MCF 10A (cell line): ENCODE measurements around the gene ENDOG. TPM values are rescaled to one million over a fixed set of nuclear protein-coding genes. Genes with fewer than 3 reads are reported as not detected.
"Not testable (repeated sequence)": the region's sequence is repeated elsewhere in the genome, so short reads cannot be mapped to it uniquely, and the experiment has no call there.

Experiments
- BruUV-seq: library from RNA; stranded (reverse); fragments of 400-500 nt; replicated peaks from 2 replicates; lab custom pipeline; 2021; lab: Mats Ljungman, UMichigan
- CTCF ChIA-PET: fragments of 300-600 bp; sonication (Branson Sonifier 250); formaldehyde crosslinking; extraction: SDS; loops from one replicate; lab custom pipeline; 2021; ENCODE audit warnings: antibody characterized with exemption, inconsistent platforms; lab: Yijun Ruan, JAX
- POLR2A ChIA-PET: fragments of 300-600, 350-650 bp; sonication (Branson Sonifier 250); formaldehyde crosslinking; extraction: SDS; loops from one replicate; lab custom pipeline; 2020; ENCODE audit warnings: antibody characterized with exemption, inconsistent platforms; lab: Yijun Ruan, JAX
- DNase-seq: peaks from one replicate; pipeline ENCODE4 v3.0.0-alpha.2; 2018; ENCODE audit not compliant: unreplicated experiment
- H3K27ac Mint-ChIP-seq: one replicate; pipeline ENCODE4 v1.8.0; 2022; ENCODE audit warnings: mild to moderate bottlenecking, low read depth, mixed read lengths; ENCODE audit not compliant: unreplicated experiment
- H3K27me3 Mint-ChIP-seq: one replicate; pipeline ENCODE4 v1.8.0; 2022; ENCODE audit warnings: mixed read lengths; ENCODE audit not compliant: insufficient read depth, unreplicated experiment
- H3K36me3 Mint-ChIP-seq: one replicate; pipeline ENCODE4 v1.8.0; 2022; ENCODE audit warnings: mild to moderate bottlenecking, moderate library complexity, mixed read lengths; ENCODE audit not compliant: insufficient read depth, unreplicated experiment
- H3K4me1 Mint-ChIP-seq: one replicate; pipeline ENCODE4 v1.8.0; 2022; ENCODE audit warnings: mixed read lengths; ENCODE audit not compliant: insufficient read depth, unreplicated experiment
- H3K4me3 Mint-ChIP-seq: one replicate; pipeline ENCODE4 v1.8.0; 2022; ENCODE audit warnings: mild to moderate bottlenecking, moderate library complexity, mixed read lengths; ENCODE audit not compliant: unreplicated experiment
- H3K9me3 Mint-ChIP-seq: one replicate; pipeline ENCODE4 v1.8.0; 2022; ENCODE audit warnings: mixed read lengths; ENCODE audit not compliant: unreplicated experiment
- CTCF ChIP-seq: fragments of 200-600 bp; IDR thresholded peaks from one replicate; pipeline ENCODE4 v1.8.0; 2022; ENCODE audit warnings: antibody characterized with exemption, mild to moderate bottlenecking; ENCODE audit not compliant: unreplicated experiment
- intact Hi-C: fragments of 100-400 bp; cut with micrococcal nuclease; formaldehyde crosslinking; loops from 2 replicates; pipeline ENCODE4 v1.14.1; 2022
- total RNA-seq: library from RNA; stranded (reverse); gene quantifications from 2 replicates; pipeline ENCODE4 v1.2.3, GENCODE V29; 2022

Gene ENDOG
- total RNA-seq, 1 experiment from 2014 or later: 22.0 TPM

- CTCF ChIA-PET: interaction anchor here (0.5 to 12.7 kb wide), 3 partner anchors 19 to 1916 kb away, joined by 3 to 172 read pairs (median 4); no protein-coding TSS in a partner anchor
- H3K27ac Mint-ChIP-seq, POLR2A ChIA-PET: not testable (repeated sequence)
Measured at GRCh38 chr9:128858476-128858875, 40.2 kb downstream of the ENDOG start.

GRCh38 chr9:128860937-128861336 is 42.6 kb downstream of the ENDOG start:
- ChIA-PET POLR2A (interaction anchor here (1.4 to 1.7 kb wide), 2 partner anchors 14 to 21 kb away, joined by 3 to 9 read pairs; partner anchors contain the start of genes KYAT1 and LRRC8A), CTCF (interaction anchor here (1.1 to 12.7 kb wide), 7 partner anchors 9 to 66 kb away, joined by 3 to 172 read pairs (median 8); partner anchors contain the start of gene ENDOG)
- Mint-ChIP-seq H3K27ac (no peak overlapping the region), H3K4me1 (peaks cover 14% of the 10 kb centered on the region), H3K9me3 (no peaks in the 10 kb centered on the region), H3K27me3 (no peaks in the 10 kb centered on the region), H3K4me3 (no peak overlapping the region), H3K36me3 (no peaks in the 10 kb centered on the region)
- BruUV-seq: no TSS peak
- no peak for TF ChIP-seq CTCF
- intact Hi-C loops: no loop called here
- DNase-seq: no peak

More at GRCh38 chr9:128858476-128858875, 40.2 kb downstream of the ENDOG start:
- H3K36me3 Mint-ChIP-seq, DNase-seq, H3K9me3 Mint-ChIP-seq, H3K4me3 Mint-ChIP-seq, intact Hi-C loops, H3K27me3 Mint-ChIP-seq, BruUV-seq: not testable (repeated sequence)
- peaks cover 14% of the 10 kb centered on the region for H3K4me1 Mint-ChIP-seq

DNA sequence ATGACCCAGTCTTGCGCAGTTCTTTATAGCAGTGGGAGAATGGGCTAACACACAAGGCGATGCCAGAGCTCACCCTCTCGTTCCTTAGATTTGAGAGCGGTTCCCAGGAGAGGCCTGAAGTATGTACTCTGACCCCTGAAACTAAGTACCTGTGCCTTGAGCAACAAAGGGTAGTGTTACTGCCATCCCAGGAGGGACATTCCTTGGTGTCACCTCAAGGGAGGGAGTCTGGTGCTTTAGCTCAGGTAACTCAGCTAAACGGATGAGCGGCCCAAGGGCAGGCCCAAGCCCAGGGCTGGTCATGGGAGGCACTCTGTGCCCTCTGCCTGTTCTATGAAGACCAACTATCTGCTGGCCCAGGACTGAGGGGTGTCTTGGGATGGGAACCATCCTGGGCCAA is 43.2 kb downstream of the ENDOG start:
- no peak for TF ChIP-seq CTCF
- intact Hi-C loops: no loop called here
- Mint-ChIP-seq H3K36me3 (no peaks in the 10 kb centered on the region), H3K4me3 (no peak overlapping the region), H3K4me1 (peaks cover 14% of the 10 kb centered on the region), H3K27ac (peak overlapping the region; percentile 54), H3K27me3 (no peaks in the 10 kb centered on the region), H3K9me3 (no peaks in the 10 kb centered on the region)
- ChIA-PET POLR2A (interaction anchor here (0.6 to 1.7 kb wide), 5 partner anchors 20 to 1059 kb away, joined by 3 to 9 read pairs (median 3); partner anchors contain the start of genes DOLK, KYAT1, LRRC8A and NUP188), CTCF (interaction anchor here (0.6 to 12.7 kb wide), 13 partner anchors 10 to 115 kb away, joined by 3 to 172 read pairs (median 5); partner anchors contain the start of gene ENDOG)
- DNase-seq: no peak
- BruUV-seq: no TSS peak

DNA sequence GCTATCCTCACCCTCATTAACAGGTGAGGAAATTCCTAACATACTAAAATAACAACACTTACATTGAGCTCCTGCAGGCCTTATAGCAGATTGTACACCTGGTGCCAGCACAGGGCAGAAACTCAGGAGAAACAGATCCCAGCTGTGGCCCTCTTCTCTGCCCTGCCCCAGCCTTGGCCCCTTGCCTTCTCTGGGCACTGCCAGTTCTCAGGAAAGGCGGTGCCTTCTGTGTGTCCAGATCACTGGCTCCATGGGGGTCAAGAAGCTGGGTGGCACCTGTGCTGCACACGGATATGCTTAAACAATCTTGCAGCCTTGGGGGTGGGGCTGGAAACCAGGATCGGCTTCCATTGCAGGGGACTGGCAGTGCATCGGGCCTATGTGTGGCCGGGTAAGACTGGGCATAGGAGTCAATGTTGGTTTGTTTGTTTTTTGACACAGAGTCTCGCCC is 44.1 kb downstream of the ENDOG start:
- BruUV-seq: no TSS peak
- POLR2A ChIA-PET: interaction anchor here (0.6 to 1.7 kb wide), 4 partner anchors 19 to 86 kb away, joined by 3 to 9 read pairs (median 4); partner anchors contain the start of genes DOLK, KYAT1, LRRC8A and NUP188
- CTCF ChIA-PET: interaction anchor here (0.7 to 12.7 kb wide), 13 partner anchors 9 to 114 kb away, joined by 3 to 172 read pairs (median 5); partner anchors contain the start of gene ENDOG
- Mint-ChIP-seq H3K4me3 (no peak overlapping the region), H3K27ac (peak overlapping the region; percentile 54), H3K4me1 (peaks cover 14% of the 10 kb centered on the region), H3K36me3 (no peaks in the 10 kb centered on the region), H3K9me3 (no peaks in the 10 kb centered on the region), H3K27me3 (no peaks in the 10 kb centered on the region)
- TF ChIP-seq CTCF: no peak
- no peak for DNase-seq
- intact Hi-C loops: loop anchor here (2.0 kb wide), 1 partner anchor 16 kb away; no protein-coding TSS in a partner anchor
